HEK293T (cell line): Measurements from ENCODE around the gene SH3BP4.

Experiments
- CTCF ChIA-PET: fragments of 350-600 bp; formaldehyde crosslinking; extraction: SDS; loops from one replicate; lab custom pipeline; 2021; ENCODE audit warnings: antibody characterized with exemption, inconsistent platforms; lab: Yijun Ruan, JAX
- POLR2A ChIA-PET: fragments of 350-600 bp; formaldehyde crosslinking; extraction: SDS; loops from one replicate; lab custom pipeline; 2020; ENCODE audit warnings: antibody characterized with exemption, inconsistent platforms; lab: Yijun Ruan, JAX
- DNase-seq: peaks from one replicate; pipeline ENCODE4 v3.0.0; 2012; ENCODE audit warnings: mixed read lengths; ENCODE audit errors: extremely low spot score
- ARNT ChIP-seq: fragments of 450-650 bp; IDR thresholded peaks from 2 replicates; pipeline ENCODE4 v1.6.1; 2017; ENCODE audit warnings: mild to moderate bottlenecking
- BHLHE40 ChIP-seq: fragments of 450-650 bp; IDR thresholded peaks from 2 replicates; pipeline ENCODE4 v1.6.1; 2016; ENCODE audit warnings: mild to moderate bottlenecking, moderate library complexity, borderline replicate concordance
- CTBP1 ChIP-seq: fragments of 450-650 bp; IDR thresholded peaks from 2 replicates; pipeline ENCODE4 v1.6.1; 2016; ENCODE audit warnings: borderline replicate concordance
- ELF4 ChIP-seq: fragments of 450-650 bp; IDR thresholded peaks from 2 replicates; pipeline ENCODE4 v1.6.1; 2017; ENCODE audit warnings: antibody characterized with exemption
- FOXA1 ChIP-seq: fragments of 450-650 bp; IDR thresholded peaks from 2 replicates; pipeline ENCODE4 v1.6.1; 2016; ENCODE audit warnings: mild to moderate bottlenecking
- FOXK2 ChIP-seq: fragments of 450-650 bp; IDR thresholded peaks from 2 replicates; pipeline ENCODE4 v1.6.1; 2016; ENCODE audit warnings: mild to moderate bottlenecking
- FOXM1 ChIP-seq: fragments of 450-650 bp; IDR thresholded peaks from 2 replicates; pipeline ENCODE4 v1.6.1; 2017; ENCODE audit warnings: mild to moderate bottlenecking, borderline replicate concordance
- HDGF ChIP-seq: fragments of 450-650 bp; IDR thresholded peaks from 2 replicates; pipeline ENCODE4 v1.6.1; 2017; ENCODE audit warnings: antibody characterized with exemption, borderline replicate concordance
- L3MBTL2 ChIP-seq: fragments of 450-650 bp; conservative IDR thresholded peaks from 2 replicates; pipeline ENCODE4 v1.6.1; 2016; ENCODE audit warnings: mild to moderate bottlenecking
- LEF1 ChIP-seq: fragments of 450-650 bp; IDR thresholded peaks from 2 replicates; pipeline ENCODE4 v1.6.1; 2017; ENCODE audit warnings: mild to moderate bottlenecking, borderline replicate concordance
- NFRKB ChIP-seq: fragments of 450-650 bp; IDR thresholded peaks from 2 replicates; pipeline ENCODE4 v1.6.1; 2016; ENCODE audit warnings: mild to moderate bottlenecking, moderate library complexity
- PKNOX1 ChIP-seq: fragments of 450-650 bp; IDR thresholded peaks from 2 replicates; pipeline ENCODE4 v1.6.1; 2016
- SP1 ChIP-seq: fragments of 450-650 bp; IDR thresholded peaks from 2 replicates; pipeline ENCODE4 v1.6.1; 2017
- SUZ12 ChIP-seq: fragments of 450-650 bp; IDR thresholded peaks from 2 replicates; pipeline ENCODE4 v1.6.1; 2016; ENCODE audit warnings: mild to moderate bottlenecking
- TARDBP ChIP-seq: fragments of 450-650 bp; IDR thresholded peaks from 2 replicates; pipeline ENCODE4 v1.6.1; 2016
- ZNF384 ChIP-seq: fragments of 450-650 bp; IDR thresholded peaks from 2 replicates; pipeline ENCODE4 v1.6.1; 2016

Gene SH3BP4

GRCh38 chr2:234940527-234940926, 11.3 kb upstream of the SH3BP4 start:
- POLR2A ChIA-PET = no interaction called here
- CTCF ChIA-PET = no interaction called here
- TF ChIP-seq LEF1 (no peak), FOXA1 (no peak), ZNF384 (no peak), L3MBTL2 (no peak), SUZ12 (no peak), ELF4 (no peak), TARDBP (no peak), NFRKB (no peak), BHLHE40 (no peak), FOXM1 (no peak), FOXK2 (no peak), SP1 (no peak), ARNT (no peak), CTBP1 (no peak)
- DNase-seq = no peak

DNA sequence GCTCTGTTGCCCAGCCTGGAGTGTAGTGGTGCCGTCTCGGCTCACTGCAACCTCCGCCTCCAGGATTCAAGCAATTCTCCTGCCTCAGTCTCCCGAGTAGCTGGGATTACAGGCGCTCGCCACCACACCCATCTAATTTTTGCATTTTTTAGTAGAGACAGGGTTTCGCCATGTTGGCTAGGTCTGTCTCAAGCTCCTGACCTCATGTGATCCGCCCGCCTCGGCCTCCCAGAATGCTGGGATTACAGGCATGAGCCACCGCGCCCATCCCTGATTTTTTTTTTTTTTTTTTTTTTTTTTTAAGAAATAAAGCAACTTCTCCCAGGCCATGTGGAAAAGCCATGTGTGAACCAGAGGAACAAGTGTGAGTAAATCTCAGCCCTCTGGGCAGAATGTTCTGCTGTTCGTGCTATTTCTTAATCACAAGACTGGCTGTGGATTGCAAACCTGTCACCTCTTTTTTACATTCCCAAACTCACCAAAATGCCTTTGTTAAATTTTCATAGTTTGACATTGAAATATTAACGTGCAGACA, 6.4 kb upstream of the SH3BP4 start:
- TF ChIP-seq SP1 = no peak
- TF ChIP-seq HDGF = no peak
- TF ChIP-seq ELF4 = no peak
- TF ChIP-seq PKNOX1 = no peak
- TF ChIP-seq FOXM1 = no peak
- no peak for TF ChIP-seq NFRKB
- no peak for TF ChIP-seq L3MBTL2
- no peak for TF ChIP-seq BHLHE40
- TF ChIP-seq CTBP1 = no peak
- no peak for TF ChIP-seq FOXK2
- no peak for TF ChIP-seq ARNT
- no peak for TF ChIP-seq TARDBP
- no peak for DNase-seq
- ChIA-PET POLR2A (no interaction called here), CTCF (no interaction called here)

GRCh38 chr2:234947556-234947955, 4.3 kb upstream of the SH3BP4 start:
- CTCF ChIA-PET = no interaction called here

DNA sequence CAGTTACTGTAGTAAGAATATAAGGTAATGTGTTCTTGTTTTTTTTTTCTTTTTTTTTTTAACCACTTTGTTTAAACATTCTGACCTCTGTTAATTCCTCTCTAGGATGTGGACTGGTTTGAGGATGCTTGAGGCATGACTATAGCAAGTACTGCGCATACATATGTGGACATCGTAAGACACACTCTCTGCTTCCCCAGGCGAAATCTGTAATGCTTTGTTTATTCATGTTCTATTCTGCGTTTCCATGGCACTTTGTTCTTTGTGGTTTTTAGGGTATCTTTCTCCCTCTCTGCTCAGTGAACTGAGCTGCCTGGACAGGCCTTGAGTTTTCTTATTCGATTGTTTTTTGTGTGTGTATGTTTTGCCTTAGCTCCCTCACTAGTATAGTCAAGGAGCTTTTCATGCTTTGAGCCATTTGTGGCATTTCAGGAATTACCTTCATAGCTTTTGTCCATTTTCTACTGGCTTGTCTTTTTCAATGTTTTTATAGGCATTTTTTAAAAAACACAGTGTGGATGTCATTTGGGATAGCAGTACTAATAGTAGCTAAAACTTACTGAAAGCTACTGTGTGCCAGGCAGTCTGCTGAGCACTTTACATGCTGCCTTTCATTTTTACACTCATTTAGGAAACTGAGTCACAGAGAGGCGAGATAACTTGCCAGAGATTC, 1.9 kb upstream of the SH3BP4 start:
- DNase-seq = no peak
- POLR2A ChIA-PET = no interaction called here
- TF ChIP-seq BHLHE40 (no peak), TARDBP (no peak), FOXK2 (no peak), ARNT (no peak), HDGF (no peak), FOXM1 (no peak), LEF1 (no peak), FOXA1 (no peak)
- CTCF ChIA-PET = no interaction called here

More at GRCh38 chr2:234947556-234947955, 4.3 kb upstream of the SH3BP4 start:
- POLR2A ChIA-PET = no interaction called here
- DNase-seq = no peak
- TF ChIP-seq PKNOX1 (no peak), HDGF (no peak), FOXK2 (no peak)

GRCh38 chr2:234950435-234950729, 1.4 kb upstream of the SH3BP4 start:
- TF ChIP-seq ZNF384 = no peak
- no peak for TF ChIP-seq FOXM1
- TF ChIP-seq FOXA1 = no peak
- TF ChIP-seq SP1 = no peak
- TF ChIP-seq ARNT = no peak
- no peak for TF ChIP-seq BHLHE40
- ChIA-PET CTCF (interaction anchor here (0.7 kb wide), 1 partner anchor 112 kb away, joined by 7 read pairs; no protein-coding TSS in a partner anchor), POLR2A (no interaction called here)
- DNase-seq = no peak

- peak; percentile 47 for DNase-seq
- POLR2A ChIA-PET = no interaction called here
- TF ChIP-seq BHLHE40 = no peak
- no peak for TF ChIP-seq SUZ12
- TF ChIP-seq ZNF384 = no peak
- no peak for TF ChIP-seq PKNOX1
- no peak for TF ChIP-seq L3MBTL2
- TF ChIP-seq NFRKB = no peak
- no peak for TF ChIP-seq FOXM1
- CTCF ChIA-PET = interaction anchor here (0.7 kb wide), 1 partner anchor 112 kb away, joined by 7 read pairs; no protein-coding TSS in a partner anchor
Measured at GRCh38 chr2:234950730-234951663, 820 bp upstream of the SH3BP4 start.
